ENCODE measurements around the gene GDPD2.

DNA sequence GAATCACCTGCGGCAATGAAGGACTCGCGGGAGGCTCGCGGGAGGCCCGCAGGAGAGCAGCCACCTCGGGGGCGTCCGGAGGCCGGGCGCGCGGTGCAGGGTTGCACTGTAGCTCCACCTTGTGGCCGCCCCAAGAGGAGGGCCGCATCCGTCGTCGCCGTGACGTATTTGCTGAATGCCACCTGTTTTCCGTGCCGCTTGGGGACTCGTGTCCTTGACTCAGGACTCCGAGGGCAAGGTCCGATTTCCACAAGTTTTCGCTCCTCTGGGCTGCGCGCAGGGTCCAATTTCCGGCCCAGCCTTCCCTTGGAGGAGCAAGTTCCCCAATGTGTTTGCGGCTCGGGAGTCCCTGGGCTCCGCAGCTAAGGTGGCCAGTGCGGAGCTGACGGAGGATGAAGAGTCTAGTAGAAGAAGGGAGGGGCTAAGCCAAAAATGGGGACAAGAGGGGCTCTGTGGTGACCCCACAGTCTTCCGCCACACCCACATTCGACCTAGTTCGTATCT, 10.8 kb downstream of the GDPD2 start:
- TF ChIP-seq EP300 (IDR thresholded peaks at IDR 0.05; ENCODE audit: borderline replicate concordance) (no peak), ZBTB7A (IDR thresholded peaks at IDR 0.05; ENCODE audit: low read depth) (no peak), EGR1 (IDR thresholded peaks at IDR 0.05) (no peak), YY1 (IDR thresholded peaks at IDR 0.05; ENCODE audit: low read depth) (no peak), CEBPB (IDR thresholded peaks at IDR 0.05) (no peak), TAF1 (IDR thresholded peaks at IDR 0.05; ENCODE audit: low read depth) (no peak), CREB1 (IDR thresholded peaks at IDR 0.05; ENCODE audit: low read depth) (no peak)
- TF ChIP-seq, protein P1, sequence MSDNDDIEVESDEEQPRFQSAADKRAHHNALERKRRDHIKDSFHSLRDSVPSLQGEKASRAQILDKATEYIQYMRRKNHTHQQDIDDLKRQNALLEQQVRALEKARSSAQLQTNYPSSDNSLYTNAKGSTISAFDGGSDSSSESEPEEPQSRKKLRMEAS (IDR thresholded peaks at IDR 0.05): peak; percentile 82

Data from Ishikawa (cell line).